HG03469 (cell line): ENCODE results near the gene ZNF658.
"Not testable (repeated sequence)": the region's sequence is repeated elsewhere in the genome, so short reads cannot be mapped to it uniquely, and the experiment has no call there.

Source experiments
- ATAC-seq: cut with Tn5 transposase; IDR thresholded peaks from one replicate; pipeline ENCODE4 v1.9.1; 2021; ENCODE audit warnings: mild to moderate bottlenecking, moderate library complexity, moderate number of reproducible peaks; ENCODE audit not compliant: unreplicated experiment

Gene ZNF658

DNA sequence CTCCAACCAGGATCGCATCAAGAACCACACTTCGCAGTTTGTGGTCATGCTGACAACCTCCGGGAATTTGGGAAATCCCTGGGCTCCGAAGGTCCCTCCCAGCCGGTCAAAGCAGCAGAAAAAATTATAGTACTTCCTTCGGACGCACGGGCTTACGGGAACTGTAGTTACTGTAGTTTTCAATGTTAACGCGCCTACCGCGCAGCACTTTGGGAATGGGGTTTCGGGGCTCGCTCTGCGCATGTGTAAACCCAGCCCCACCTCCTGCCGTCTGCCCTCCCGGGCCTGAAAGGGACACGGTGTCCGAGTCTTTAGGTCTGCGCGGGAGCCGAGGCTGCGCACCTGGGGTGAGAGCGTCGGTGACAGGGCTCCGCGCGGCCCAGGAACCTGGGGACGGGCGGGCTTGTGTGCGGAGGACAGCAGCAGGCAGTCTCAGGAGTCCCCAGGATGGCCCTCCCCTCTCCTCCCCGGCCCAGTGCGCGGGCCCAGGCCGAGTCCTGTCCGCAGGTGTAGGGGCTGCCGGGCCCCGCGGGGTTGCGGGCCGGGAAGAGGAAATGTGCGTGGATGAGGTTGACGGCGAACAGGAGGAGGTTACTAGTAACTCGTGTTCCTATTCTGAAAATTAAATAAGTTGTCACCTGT, at the start of gene ZNF658:
Gene ZNF658 (plus strand): TSS at position 236 of the 642 bp plus-strand sequence. CDS start 2,837 bp downstream, outside the sequence.
- ATAC-seq: peak; percentile 97

DNA sequence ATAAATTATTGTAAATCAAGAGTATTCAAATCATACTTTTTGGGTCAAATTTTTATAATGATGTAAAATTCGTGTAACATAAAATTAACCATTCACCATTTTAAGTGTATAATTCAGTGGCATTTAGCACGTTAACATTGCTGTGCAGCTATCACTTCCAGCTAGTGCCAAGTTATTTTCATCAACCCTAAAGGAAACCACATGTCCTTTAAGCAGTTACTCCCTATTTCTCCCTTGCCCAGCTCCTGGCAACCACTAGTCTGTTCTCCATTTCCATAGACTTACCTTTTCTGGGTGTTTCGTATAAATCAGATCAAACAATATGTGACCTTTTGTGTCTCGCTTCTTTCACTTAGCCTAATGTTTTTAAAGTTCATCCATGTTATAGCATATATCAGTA, 38.8 kb upstream of the ZNF658 start:
- not testable (repeated sequence) for ATAC-seq

DNA sequence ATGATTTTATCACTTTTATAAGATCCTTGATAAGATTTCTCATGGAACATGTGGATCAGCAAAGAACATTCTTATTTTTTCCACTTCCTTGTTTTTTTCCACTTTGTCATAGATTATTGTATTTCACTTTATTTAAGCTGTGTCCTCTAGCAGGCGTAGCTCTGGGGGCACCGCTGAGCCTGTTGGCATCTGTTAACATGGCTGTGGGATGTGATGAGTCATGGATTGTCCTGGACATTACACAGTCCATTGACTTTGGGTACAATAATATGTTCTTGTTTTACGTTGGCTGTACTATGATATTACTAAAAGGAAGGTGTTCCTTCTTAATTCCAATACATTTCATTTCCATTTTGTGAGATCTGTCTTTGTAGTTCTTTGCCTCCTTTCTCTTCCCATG, 31.9 kb upstream of the ZNF658 start:
- ATAC-seq: not testable (repeated sequence)

DNA sequence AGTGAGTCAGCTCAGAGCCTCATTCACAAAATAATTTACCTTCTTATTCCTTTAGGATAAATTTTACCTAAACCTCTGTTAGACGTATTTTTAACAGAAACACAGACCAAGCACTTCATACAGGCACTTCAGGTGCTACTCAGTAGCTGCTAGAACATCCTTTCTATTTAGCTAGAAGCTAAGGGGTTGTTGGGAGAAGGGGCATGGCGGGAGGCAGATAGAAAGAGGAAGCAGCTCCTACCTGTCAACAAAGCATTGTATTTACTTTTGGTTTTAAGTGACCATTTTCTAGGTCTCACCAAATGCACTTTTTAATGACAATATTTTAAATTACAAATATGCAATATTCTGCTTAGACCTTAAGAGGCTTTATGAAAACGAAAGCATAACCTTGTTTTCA, 19.9 kb upstream of the ZNF658 start:
- ATAC-seq: peak; percentile 75

DNA sequence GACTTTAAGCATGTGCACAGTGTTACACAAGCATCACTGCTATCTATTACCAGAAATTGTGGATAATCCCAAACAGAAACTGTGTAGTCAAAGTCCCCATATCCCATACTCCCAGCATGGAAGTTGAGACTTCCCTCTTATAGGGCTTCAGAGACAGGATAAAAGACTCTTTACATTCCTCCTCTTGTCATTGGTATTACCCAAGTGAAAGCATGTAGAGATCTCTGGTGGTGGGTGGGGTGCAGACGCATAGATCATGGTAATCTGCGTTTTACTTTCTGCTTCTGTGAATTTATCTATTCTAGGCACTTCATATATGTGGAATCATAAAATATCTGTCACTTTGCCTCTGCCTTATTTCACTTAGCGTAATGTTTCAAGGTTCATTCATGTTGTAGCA, 18.7 kb upstream of the ZNF658 start:
- not testable (repeated sequence) for ATAC-seq

DNA sequence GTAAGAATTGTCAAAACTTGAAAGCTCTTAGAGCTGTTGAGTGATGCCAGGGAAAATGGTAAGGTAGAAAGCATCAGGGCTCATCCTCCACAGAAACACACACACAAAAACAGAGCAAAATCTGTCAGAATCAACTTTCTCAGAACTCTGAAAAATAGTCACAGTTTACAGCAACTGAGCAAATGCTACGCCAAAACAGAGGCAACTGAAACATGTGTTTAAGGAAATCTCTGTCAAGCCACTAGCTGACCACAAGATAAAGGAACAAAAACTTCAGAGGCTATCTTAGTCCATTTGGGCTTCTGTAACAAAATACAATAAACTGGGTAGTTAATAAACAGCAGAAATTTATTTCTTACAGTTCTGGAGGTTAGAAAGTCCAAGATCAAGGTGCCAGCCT, 10.2 kb upstream of the ZNF658 start:
- ATAC-seq: peak; percentile 86

DNA sequence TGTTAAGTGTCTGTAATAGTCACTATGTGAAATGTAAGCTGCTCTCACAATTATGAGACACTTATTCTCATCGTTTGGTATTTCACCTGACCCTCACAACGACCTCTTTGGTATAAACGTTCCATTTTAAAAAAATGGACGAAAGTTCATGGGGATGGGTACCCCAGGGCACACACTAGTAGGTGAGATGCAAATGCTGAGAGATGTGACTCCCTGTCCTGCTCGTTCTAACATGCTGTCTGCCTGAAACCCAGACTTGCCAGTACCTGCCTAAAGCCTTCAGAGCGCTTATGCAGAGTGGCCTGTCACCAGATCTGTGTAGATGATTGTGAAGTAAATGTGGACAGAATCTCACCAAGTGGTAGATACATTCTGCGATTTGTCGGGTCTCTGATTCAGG, 616 bp downstream of the ZNF658 start:
- ATAC-seq: peak; percentile 20

DNA sequence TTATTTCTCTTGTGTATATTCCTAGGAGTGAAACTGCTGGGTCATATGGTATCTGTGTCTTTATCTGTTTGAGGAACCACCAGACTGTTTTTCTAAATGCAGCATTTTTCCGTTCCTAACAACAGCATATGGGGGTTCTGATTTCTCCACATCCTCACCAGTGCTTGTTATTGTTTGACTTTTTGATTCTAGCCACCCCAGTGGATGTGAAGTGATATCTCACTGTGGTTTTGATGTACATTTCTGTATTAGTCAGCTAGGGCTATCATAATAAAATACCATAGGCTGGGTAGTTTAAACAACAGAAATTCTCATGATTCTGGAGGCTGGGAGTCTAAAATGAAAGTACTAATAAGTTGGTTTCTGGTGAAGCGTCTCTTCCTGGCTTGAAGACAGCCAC, 9.0 kb downstream of the ZNF658 start:
- ATAC-seq: not testable (repeated sequence)

DNA sequence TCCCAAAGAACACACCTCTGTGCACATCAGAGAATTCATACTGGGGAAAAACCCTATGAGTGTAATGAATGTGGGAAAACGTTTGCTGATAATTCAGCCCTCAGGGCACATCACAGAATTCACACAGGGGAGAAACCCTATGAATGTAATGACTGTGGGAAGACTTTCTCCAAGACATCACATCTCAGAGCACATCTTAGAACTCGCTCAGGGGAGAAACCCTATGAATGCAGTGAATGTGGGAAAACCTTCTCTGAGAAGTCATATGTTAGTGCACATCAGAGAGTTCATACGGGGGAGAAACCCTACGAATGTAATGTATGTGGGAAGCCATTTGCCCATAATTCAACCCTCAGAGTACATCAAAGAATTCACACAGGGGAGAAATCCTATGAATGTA, 19.5 kb downstream of the ZNF658 start:
- ATAC-seq: not testable (repeated sequence)

DNA sequence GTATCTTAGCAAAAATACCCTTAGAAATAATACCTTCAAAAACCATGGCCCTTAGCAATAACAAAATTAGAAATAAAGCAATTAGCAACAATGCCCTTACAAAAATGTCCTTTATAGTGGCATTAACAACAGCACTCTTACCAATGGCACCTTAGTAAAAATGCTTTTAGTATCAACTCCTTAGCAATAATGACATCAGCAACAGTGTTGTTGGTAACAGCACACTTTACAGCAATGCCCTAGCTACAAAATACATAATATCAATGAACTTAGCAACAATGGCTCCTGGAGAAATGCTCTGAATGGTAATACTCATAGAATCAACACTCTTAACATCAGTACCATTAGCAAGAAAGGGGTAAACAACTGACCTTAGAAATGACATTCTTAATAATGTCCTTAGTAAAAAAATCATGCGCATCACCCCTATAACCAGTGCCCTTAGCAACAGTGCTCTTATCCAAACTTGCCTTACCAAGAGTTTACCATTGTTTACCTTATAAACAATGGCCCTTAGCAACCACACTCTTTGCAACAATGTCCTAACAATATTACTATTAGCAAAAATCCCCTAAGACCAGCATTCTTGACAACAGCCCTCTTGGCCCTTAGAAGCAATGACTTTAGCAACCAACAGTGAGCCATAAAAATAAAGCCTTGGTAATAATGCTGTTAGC, 35.8 kb downstream of the ZNF658 start:
- ATAC-seq: not testable (repeated sequence)

DNA sequence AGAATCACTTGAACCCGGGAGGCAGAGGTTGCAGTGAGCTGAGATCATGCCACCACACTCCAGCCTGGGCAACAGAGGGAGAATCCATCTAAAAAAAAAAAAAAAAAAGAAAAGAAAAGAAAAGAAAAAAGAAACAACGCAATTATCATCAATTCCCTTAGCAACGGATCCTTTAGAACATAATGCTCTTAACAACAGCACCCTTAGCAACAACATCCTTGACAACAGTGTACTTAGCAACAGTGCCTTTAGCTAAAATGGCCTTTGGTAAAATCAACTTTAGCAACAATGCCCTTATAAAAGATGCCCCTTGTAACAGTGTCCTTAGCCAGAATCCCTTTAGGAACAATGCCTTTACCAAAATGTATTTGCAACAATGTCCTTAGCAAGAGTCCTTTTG, 37.1 kb downstream of the ZNF658 start:
- ATAC-seq: not testable (repeated sequence)

DNA sequence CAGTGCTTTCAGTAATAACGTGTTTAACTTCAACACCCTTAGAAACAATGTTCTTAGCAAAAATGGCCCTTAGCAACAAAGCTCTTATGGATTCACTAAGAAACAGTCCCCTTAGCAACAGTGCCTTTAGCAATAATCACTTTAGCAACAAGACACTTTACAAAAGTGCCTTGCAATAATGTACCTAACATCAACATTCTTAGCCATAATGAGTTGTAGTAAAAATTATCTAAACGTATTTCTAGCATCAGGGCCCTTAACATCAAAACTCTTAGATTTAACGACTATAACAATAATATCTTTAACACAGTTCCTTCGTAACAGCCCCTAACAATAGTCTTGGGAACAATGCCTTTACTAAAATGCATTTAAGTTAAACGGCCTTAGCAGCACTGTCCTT, 37.8 kb downstream of the ZNF658 start:
- not testable (repeated sequence) for ATAC-seq

DNA sequence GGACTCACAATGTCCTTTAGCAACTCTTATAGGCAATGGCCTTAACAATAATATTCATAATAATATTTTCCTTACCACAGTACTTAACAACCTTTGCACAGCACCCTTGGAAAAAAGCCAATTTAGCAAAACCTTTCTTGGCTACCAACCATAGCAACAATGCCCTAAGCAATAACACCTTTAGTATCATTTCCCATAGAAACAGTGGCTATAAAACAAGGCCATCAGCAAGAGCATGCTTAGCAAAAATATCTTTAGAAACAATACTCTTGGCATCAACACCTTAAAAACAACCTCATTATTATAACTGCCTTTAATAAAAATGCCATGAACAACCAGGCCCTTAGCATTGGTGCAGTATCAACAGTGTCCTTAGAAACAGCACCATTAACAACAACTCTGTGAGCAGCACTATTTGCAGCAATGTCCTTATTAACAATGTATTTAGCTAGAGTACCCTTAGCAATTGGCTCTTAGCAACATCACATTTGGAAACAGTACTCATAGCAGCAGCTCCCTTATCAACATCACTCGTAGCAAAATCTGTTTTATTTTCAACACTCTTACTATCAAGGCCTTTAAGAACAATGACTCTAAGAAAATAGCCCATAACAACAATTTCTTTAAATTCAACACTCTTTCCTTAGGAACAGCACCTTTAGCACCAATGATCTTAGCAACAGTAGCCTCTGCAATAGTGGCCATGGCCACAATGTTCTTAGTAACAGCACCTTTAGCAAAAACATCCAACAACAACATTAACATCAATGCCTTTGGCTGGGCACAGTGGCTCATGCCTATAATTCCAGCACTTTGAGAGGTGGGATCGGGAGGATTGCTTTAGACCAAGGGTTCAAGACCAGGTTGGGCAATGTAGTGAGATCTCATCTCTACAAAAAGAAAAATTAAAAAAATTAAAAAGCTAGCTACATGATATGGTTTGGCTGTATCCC, 39.6 kb downstream of the ZNF658 start:
- ATAC-seq: not testable (repeated sequence)

DNA sequence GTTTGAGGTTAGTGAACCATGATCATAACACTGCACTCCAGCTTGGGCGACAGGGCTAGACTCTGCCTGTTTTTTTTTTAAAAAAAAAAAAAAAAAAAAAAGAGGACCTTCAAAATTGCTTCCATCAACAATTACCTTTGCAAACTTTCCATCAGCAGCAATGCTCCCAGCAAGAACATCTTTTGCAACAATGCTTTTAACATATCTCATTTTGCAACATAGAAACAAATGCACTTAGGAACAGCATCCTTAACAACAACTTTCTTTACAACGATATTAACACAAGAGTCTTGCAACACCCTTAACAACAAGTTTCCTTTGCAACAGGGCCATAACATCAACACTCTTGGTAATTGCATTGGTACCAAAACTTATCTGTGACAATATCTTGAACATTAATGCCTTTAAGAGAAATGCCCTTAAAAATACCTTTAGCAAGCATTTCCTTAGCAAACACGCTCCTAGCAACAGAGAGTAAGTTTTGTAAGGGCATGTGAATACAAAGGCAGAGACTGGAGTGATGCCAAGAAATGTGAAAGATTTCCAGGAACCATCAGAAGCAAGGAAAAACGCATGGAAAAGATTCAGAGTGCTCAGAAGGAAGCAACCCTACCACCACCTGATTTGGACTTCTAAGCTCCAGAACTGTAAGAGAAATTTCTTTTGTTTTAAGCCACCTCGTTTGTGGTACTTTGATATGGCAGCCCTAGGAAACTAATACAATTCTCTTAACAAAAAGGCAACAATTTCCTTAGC, 42.1 kb downstream of the ZNF658 start:
- not testable (repeated sequence) for ATAC-seq

DNA sequence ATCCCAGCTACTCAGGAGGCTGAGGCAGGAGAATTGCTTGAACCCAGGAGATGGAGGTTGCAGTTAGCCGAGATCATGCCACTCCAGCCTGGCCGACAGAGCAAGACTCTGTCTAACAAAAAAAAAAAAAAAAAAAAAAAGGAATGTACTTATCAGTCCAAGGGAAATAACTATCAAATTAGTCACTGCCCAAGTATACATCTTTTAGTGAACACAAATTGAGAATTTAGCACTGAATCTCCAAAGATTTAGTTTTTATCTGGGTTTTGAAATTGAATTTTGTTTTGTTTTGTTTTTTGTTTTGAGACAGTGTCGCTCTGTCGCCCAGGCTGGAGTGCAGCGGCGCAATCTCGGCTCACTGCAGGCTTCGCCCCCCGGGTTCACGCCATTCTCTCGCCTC, 52.1 kb downstream of the ZNF658 start:
- not testable (repeated sequence) for ATAC-seq
